ENCODE data around the gene FAM78A.
A peak's percentile ranks its signal among the peaks of the same experiment; 100 is the strongest.

The FAM78A gene

DNA sequence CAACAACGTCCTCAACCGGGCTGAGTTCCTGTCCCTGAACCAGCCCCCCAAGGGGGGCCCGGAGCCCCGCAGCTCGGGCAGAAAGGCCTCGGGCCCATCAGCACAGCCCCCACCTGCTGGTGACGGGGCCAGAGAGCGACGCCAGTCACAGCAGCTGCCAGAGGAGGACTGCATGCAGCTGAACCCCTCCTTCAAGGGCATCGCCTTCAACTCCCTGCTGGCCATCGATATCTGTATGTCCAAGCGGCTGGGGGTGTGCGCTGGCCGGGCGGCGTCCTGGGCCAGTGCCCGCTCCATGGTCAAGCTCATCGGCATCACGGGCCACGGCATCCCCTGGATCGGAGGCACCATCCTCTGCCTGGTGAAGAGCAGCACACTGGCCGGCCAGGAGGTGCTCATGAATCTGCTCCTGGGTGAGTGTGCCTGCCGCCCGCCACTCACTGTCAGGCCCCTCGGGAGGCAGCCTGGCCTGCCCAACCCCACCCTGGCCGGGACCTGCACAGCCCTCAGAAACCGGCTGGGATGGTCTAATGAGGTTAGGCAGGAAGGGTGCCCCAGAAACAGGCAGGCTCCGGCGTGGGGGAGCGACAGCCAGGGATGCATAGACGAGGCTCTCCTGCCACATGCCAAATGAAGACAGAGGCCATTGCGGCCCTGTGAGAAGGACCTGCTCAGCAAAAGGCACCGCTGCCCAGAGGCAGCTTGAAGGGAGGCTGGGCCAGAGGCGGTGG is 13.9 kb upstream of the FAM78A start:
- ChIA-PET POLR2A (no interaction called here), CTCF (interaction anchor here (0.9 to 2.6 kb wide), 5 partner anchors 9 to 110 kb away, joined by 3 to 10 read pairs (median 4); partner anchors contain the start of gene FAM78A)
- DNase-seq (ENCODE audit: extremely low spot score), result no peak
- TF ChIP-seq, protein P1, sequence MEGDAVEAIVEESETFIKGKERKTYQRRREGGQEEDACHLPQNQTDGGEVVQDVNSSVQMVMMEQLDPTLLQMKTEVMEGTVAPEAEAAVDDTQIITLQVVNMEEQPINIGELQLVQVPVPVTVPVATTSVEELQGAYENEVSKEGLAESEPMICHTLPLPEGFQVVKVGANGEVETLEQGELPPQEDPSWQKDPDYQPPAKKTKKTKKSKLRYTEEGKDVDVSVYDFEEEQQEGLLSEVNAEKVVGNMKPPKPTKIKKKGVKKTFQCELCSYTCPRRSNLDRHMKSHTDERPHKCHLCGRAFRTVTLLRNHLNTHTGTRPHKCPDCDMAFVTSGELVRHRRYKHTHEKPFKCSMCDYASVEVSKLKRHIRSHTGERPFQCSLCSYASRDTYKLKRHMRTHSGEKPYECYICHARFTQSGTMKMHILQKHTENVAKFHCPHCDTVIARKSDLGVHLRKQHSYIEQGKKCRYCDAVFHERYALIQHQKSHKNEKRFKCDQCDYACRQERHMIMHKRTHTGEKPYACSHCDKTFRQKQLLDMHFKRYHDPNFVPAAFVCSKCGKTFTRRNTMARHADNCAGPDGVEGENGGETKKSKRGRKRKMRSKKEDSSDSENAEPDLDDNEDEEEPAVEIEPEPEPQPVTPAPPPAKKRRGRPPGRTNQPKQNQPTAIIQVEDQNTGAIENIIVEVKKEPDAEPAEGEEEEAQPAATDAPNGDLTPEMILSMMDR (IDR thresholded peaks at IDR 0.05; ENCODE audit: control extremely low read depth, extremely low read depth, low read depth, missing control alignments), result no peak

DNA sequence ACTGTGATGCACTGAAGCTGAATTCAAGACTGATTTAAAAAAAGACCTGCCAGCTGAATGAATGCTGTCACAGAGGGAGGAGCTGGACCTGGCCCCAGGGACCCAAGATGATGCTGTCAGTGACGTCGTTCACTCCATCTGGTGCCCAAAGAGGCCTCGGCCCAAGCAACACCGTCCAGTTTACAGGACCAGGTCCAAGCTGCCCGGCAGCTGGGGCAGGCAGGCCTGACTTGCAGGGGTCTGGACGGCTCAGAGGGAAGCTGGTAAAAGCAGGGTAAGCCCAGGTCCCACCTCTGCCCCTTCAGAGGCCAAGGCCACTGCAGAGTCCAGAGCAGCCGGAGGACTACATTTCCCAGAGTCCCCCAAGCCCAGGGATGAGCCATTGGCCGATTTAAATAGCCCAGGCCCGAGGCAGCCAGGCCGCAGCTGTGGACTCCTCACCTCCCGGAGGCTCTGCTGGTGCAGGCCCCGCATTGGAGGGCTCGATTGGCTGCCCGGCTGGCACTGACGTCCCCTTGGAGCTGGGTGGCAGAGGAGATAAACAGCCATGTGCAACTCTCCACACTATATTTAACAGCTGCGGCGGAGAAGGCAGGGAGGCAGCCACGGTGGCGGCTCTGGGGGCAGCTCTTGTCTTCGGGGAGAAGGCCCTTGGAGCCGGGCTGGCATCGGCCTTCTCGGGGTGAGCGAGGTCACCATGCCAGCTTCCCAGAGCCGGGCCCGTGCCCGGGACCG is 13.2 kb upstream of the FAM78A start, which contains the start of gene PLPP7:
TSS of gene PLPP7 (plus strand) at position 423 of the 735 bp plus-strand sequence. CDS start at position 698, 275 bp downstream.
- TF ChIP-seq, protein P1 (IDR thresholded peaks at IDR 0.05; ENCODE audit: control extremely low read depth, extremely low read depth, low read depth, missing control alignments), result no peak
- POLR2A ChIA-PET, result interaction anchor here (0.6 kb wide), 1 partner anchor 76 kb away, joined by 6 read pairs; no protein-coding TSS in a partner anchor
- CTCF ChIA-PET, result interaction anchor here (0.9 to 2.6 kb wide), 5 partner anchors 9 to 109 kb away, joined by 3 to 10 read pairs (median 4); partner anchors contain the start of gene FAM78A
- DNase-seq (ENCODE audit: extremely low spot score), result peak; percentile 62

DNA sequence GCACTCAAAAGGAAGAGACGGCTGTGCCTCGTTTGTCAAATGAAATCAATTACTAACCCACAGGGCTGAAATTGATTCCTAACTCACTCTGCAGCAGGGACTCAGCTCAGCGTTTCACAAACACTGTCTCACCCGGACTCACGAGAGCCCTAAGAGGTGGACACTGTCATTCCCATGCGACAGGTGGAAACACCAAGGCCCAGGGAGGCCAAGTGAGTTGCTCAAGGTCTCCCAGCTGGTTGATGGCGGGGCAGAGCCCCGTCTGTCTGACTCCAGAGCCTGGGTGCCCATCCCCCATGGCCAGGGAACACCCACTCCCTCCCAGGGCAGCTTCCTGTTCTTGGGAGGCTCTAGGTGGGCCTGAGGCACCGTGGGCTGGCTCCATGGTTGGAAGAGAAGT is 11.9 kb upstream of the FAM78A start:
- CTCF ChIA-PET, result interaction anchor here (2.6 kb wide), 1 partner anchor 9 kb away, joined by 10 read pairs; no protein-coding TSS in a partner anchor
- TF ChIP-seq, protein P1 (IDR thresholded peaks at IDR 0.05; ENCODE audit: control extremely low read depth, extremely low read depth, low read depth, missing control alignments), result no peak
- DNase-seq (ENCODE audit: extremely low spot score), result no peak
- POLR2A ChIA-PET, result interaction anchor here (0.5 kb wide), 1 partner anchor 230 kb away, joined by 5 read pairs; no protein-coding TSS in a partner anchor

DNA sequence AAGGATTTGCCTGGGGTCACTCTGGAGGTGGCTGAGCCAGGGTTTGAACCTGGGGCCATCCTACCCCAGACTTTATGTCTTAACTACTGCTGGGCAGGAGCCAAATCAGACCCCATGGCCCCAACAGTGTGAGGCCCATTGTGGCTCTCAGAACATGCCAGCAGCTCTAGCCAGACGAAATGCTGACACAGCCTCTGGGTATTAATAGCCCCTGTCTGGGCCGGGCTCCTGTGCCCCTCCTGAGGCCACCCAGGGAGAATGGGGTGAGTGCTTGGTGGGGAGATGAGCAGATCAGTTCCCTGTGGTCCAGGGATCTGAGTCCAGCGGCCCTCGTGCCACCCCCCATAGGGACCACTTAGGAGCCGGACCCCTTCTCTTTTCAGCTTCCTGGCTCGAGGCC is 11.0 kb upstream of the FAM78A start:
- TF ChIP-seq, protein P1 (IDR thresholded peaks at IDR 0.05; ENCODE audit: control extremely low read depth, extremely low read depth, low read depth, missing control alignments), result no peak
- ChIA-PET POLR2A (no interaction called here), CTCF (interaction anchor here (0.9 kb wide), 1 partner anchor 13 kb away, joined by 3 read pairs; no protein-coding TSS in a partner anchor)
- DNase-seq (ENCODE audit: extremely low spot score), result no peak

DNA sequence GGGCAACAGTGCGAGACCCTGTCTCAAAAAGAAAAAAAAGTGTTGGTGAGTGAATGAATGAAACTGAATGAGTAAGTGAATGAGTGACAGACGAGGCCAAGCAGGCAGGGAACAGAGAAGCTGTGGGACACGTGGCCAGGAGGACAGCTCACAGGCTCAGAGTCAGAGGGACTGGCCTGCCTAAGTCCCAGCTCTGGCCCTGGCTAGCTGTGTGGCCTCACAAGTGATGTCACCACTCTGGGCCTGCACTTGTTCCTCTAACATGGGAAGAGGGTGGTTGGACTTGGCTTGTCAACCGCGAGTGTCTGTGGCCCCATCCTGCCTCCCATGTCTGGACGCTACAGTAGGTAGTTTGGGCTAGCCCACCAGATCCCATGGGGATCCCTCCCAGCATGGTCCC is 8.5 kb upstream of the FAM78A start:
- ChIA-PET CTCF (interaction anchor here (1.2 to 1.5 kb wide), 3 partner anchors 11 to 65 kb away, joined by 3 to 4 read pairs (median 3); no protein-coding TSS in a partner anchor), POLR2A (no interaction called here)
- DNase-seq (ENCODE audit: extremely low spot score), result no peak
- TF ChIP-seq, protein P1 (IDR thresholded peaks at IDR 0.05; ENCODE audit: control extremely low read depth, extremely low read depth, low read depth, missing control alignments), result no peak

DNA sequence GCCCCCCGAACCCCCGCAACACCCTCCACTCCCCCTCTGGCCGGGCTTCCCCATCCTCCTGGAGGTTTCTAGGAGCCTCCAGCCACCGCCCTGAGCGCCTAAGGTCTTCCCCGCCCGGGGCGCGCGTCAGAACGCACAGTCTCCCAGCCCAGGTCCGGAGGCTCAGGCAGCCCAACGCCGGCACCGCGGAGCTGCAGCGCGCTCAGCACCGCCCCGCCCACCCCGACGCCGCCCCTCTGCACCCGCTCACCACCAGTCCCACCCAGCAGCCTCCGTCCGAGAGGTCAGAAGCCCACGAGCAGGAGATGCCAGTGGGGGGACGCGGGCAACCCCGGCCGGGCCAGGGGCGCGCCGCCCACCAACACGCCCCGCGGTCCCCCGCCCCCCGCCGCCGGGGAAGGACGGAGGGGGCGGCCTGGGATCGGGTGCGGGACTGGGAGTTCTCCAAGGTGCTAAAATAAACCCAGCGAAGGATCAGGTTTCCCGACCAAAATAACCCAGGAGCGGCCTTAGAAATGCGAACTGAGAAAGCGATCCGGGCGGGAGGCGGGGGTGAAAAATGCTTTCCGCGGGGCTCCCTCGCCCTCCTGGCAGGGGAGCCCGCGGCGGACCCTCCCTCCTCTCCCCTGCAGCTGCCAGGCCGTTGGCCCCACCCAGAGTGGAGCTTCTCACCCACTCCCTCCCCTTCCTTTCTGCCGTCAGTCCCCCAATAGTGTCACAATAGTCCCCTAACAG is 6.5 kb upstream of the FAM78A start:
- no peak for DNase-seq (ENCODE audit: extremely low spot score)
- TF ChIP-seq, protein P1 (IDR thresholded peaks at IDR 0.05; ENCODE audit: control extremely low read depth, extremely low read depth, low read depth, missing control alignments), result no peak
- CTCF ChIA-PET, result interaction anchor here (1.0 to 1.6 kb wide), 2 partner anchors 8 to 32 kb away, joined by 3 to 4 read pairs; no protein-coding TSS in a partner anchor
- POLR2A ChIA-PET, result no interaction called here
